Sigmoid colon (tissue), 7 donors: ENCODE results near the gene NCOA4. TPM values are rescaled to one million over a fixed set of nuclear protein-coding genes. Genes with fewer than 3 reads are reported as not detected.

Experiments used
- DNase-seq: peaks from one replicate; pipeline ENCODE4 v3.0.0-alpha.2; 2019
- H3K27ac ChIP-seq, 4 donors: fragments of 200-600 bp; sonication (generic); one replicate each; pipeline ENCODE4 v1.5.1; 2016 to 2019; ENCODE audit warnings: mild to moderate bottlenecking in 1 of 4
- H3K27me3 ChIP-seq, 3 donors: fragments of 200-600 bp; sonication (generic); one replicate each; pipeline ENCODE4 v1.5.1; 2019; ENCODE audit warnings: mild to moderate bottlenecking in 1 of 3
- H3K36me3 ChIP-seq, 4 donors: fragments of 200-600 bp; sonication (generic); one replicate each; pipeline ENCODE4 v1.5.1; 2016 to 2019
- H3K4me1 ChIP-seq, 4 donors: fragments of 200-600 bp; sonication (generic); one replicate each; pipeline ENCODE4 v1.5.1; 2017 to 2019
- H3K4me3 ChIP-seq, 4 donors: fragments of 200-600 bp; sonication (generic); one replicate each; pipeline ENCODE4 v1.5.1; 2017 to 2019; ENCODE audit warnings: mild to moderate bottlenecking in 2 of 4, moderate library complexity in 1 of 4
- H3K9me3 ChIP-seq, 4 donors: fragments of 200-600 bp in 3 of 4; sonication (generic) in 3 of 4; one replicate each; pipeline versions ENCODE4 v1.5.1 to v1.6.1; 2013 to 2019
- EP300 ChIP-seq, 4 donors: sonication (generic); formaldehyde crosslinking; IDR thresholded peaks; one replicate each; pipeline ENCODE4 v1.6.1; 2017; ENCODE audit warnings: antibody characterized with exemption in 4 of 4
- POLR2A ChIP-seq, 2 donors: fragments of 450-650 bp; IDR thresholded peaks; one replicate each; pipeline ENCODE4 v1.6.1; 2016; ENCODE audit warnings: antibody characterized with exemption in 2 of 2, mild to moderate bottlenecking in 2 of 2, moderate library complexity in 2 of 2
- POLR2AphosphoS5 ChIP-seq, 4 donors: sonication (generic); formaldehyde crosslinking; IDR thresholded peaks; one replicate each; pipeline ENCODE4 v1.6.1; 2017; ENCODE audit warnings: antibody characterized with exemption in 4 of 4
- WGBS, 2 donors: extraction: QIAGEN DNeasy Blood & Tissue Kit; methylation state at CpG; one replicate each; pipeline ENCODE4 v1.1.7; 2013; 5-methylcytosine and 5-hydroxymethylcytosine counted together
- intact Hi-C: fragments of 100-400 bp; cut with DNase I; formaldehyde crosslinking; loops from one replicate; pipeline ENCODE4 v1.15.1; 2023
- polyA plus RNA-seq, 3 donors: library from polyadenylated mRNA; stranded (reverse); fragments of 200-250 nt; gene quantifications; one replicate each; pipeline ENCODE4 v1.2.3, GENCODE V29; 2013
- total RNA-seq, 4 donors: library from RNA; depleted of rRNA; stranded (reverse); fragments of >200 nt; gene quantifications; one replicate each; pipeline ENCODE4 v1.1.0, GENCODE V29; 2016
- TF ChIP-seq, protein P1 (sequence below), 4 experiments: fragments of 450-650 bp in 3 of 4; fragments of 200-600 bp in 1 of 4; IDR thresholded peaks; one replicate each; pipeline ENCODE4 v1.5.1; 2016 to 2019; ENCODE audit warnings: antibody characterized with exemption in 4 of 4, mild to moderate bottlenecking in 3 of 4, moderate library complexity in 2 of 4
- donor health status: healthy with polysubstance abuse.
- donor health status: Bipolar disorder and iron deficiency.
- donor health status: healthy.

NCOA4 gene
- total and polyA plus RNA-seq, 7 donors: 82.6 to 192 (median 149) TPM

DNA sequence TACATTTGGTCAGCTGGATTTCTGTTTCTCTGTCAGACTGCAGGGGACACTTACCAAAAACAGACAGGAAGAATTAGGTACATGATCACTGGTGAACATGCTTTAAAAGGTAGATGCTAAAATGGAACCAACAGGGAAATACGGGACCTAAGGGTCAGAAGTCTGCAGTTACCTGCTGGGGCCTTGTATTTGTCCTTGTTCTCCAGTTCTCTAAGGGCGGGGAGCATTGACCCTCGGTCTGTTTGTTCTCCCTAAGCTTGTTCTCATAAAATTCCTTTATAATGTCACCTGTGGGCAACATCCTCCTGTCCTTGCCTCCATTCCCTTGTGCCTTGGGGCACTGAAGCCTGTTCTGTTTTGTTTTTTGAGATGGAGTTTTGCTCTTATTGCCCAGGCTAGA lies 45.4 kb upstream of the NCOA4 start:
- H3K27ac ChIP-seq: no peak overlapping the region
- no peak overlapping the region for H3K4me3 ChIP-seq
- 22 to 69% methylated on average over 3 of the region's 3 CpGs for WGBS, 2 donors
- H3K36me3 ChIP-seq: no peaks in the 10 kb centered on the region
- H3K4me1 ChIP-seq: no peaks in the 10 kb centered on the region
- no peak for TF ChIP-seq POLR2A (IDR thresholded peaks at IDR 0.05)
- TF ChIP-seq, protein P1, sequence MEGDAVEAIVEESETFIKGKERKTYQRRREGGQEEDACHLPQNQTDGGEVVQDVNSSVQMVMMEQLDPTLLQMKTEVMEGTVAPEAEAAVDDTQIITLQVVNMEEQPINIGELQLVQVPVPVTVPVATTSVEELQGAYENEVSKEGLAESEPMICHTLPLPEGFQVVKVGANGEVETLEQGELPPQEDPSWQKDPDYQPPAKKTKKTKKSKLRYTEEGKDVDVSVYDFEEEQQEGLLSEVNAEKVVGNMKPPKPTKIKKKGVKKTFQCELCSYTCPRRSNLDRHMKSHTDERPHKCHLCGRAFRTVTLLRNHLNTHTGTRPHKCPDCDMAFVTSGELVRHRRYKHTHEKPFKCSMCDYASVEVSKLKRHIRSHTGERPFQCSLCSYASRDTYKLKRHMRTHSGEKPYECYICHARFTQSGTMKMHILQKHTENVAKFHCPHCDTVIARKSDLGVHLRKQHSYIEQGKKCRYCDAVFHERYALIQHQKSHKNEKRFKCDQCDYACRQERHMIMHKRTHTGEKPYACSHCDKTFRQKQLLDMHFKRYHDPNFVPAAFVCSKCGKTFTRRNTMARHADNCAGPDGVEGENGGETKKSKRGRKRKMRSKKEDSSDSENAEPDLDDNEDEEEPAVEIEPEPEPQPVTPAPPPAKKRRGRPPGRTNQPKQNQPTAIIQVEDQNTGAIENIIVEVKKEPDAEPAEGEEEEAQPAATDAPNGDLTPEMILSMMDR (IDR thresholded peaks at IDR 0.05): no peak
- TF ChIP-seq POLR2AphosphoS5 (IDR thresholded peaks at IDR 0.05): no peak
- no peak for TF ChIP-seq EP300 (IDR thresholded peaks at IDR 0.05)
- DNase-seq: no peak
- intact Hi-C loops: no loop called here
- H3K27me3 ChIP-seq: no peaks in the 10 kb centered on the region
- no peaks in the 10 kb centered on the region for H3K9me3 ChIP-seq

DNA sequence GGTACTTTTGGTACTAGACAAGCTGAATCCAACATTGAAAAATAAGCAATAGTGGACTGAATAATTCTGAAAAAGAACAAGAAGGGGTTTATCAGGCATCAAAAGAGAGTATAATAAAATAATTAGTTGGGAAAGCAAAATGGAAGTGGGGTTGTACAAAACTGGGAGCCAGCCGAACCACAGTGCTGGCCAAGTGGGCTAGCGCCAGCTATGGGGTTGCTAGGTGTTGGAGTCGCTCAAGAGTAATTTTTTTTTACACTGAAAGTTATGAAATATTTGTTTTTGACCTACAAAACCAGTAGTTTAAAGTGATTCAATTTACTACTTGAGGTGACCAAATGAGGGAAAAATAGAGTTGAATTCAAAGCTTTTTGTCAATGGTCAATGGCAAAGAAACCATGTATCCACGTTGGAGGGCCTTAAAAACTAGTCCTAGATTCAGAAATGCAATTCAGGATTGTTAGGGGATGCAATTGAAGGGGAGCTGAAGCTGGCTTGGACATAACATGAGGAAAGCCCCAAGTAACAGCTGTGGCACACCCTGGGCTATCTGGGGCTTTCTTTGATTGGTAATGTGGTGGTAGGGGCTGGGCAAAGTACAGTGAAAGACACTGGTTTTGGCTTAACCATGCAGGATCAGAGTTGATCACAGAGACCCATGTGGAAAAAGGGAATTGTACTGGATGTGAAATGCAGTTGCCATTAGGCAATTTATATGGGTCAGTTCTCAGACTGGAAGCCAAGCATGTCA lies 43.9 kb upstream of the NCOA4 start:
- TF ChIP-seq EP300 (IDR thresholded peaks at IDR 0.05) (no peak), POLR2AphosphoS5 (IDR thresholded peaks at IDR 0.05) (no peak), POLR2A (IDR thresholded peaks at IDR 0.05) (no peak)
- TF ChIP-seq, protein P1 (IDR thresholded peaks at IDR 0.05): no peak
- Histone ChIP-seq H3K9me3 (no peaks in the 10 kb centered on the region), H3K4me3 (no peak overlapping the region), H3K27me3 (no peaks in the 10 kb centered on the region), H3K27ac (no peak overlapping the region), H3K4me1 (no peaks in the 10 kb centered on the region), H3K36me3 (no peaks in the 10 kb centered on the region)
- intact Hi-C loops: no loop called here
- no peak for DNase-seq
- WGBS, 2 donors: 65 to 77% methylated on average over 4 of the region's 4 CpGs

DNA sequence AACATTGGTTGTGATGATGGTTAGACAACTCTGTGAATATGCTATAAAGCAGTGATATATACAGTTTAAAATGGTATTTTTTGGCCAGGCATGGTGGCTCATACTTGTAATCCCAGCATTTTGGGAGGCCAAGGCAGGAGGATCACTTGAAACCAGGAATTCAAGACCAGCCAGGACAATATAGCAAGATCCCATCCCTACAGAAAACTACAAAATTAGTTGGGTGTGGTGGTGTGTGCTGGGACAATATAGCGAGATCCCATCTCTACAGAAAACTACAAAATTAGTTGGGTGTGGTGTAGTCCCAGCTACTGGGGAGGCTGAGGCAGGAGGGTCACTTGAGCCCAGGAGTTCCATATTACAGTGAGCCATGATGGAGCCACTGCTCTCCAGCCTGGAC lies 43.1 kb upstream of the NCOA4 start:
- 95 to 100% methylated on average over 1 of the region's 1 CpG for WGBS, 2 donors
- Histone ChIP-seq H3K27me3 (no peaks in the 10 kb centered on the region), H3K4me3 (no peak overlapping the region), H3K27ac (no peak overlapping the region), H3K4me1 (no peaks in the 10 kb centered on the region), H3K9me3 (no peaks in the 10 kb centered on the region), H3K36me3 (no peaks in the 10 kb centered on the region)
- intact Hi-C loops: no loop called here
- TF ChIP-seq POLR2A (IDR thresholded peaks at IDR 0.05): no peak
- TF ChIP-seq POLR2AphosphoS5 (IDR thresholded peaks at IDR 0.05): no peak
- TF ChIP-seq, protein P1 (IDR thresholded peaks at IDR 0.05): no peak
- TF ChIP-seq EP300 (IDR thresholded peaks at IDR 0.05): no peak
- no peak for DNase-seq

DNA sequence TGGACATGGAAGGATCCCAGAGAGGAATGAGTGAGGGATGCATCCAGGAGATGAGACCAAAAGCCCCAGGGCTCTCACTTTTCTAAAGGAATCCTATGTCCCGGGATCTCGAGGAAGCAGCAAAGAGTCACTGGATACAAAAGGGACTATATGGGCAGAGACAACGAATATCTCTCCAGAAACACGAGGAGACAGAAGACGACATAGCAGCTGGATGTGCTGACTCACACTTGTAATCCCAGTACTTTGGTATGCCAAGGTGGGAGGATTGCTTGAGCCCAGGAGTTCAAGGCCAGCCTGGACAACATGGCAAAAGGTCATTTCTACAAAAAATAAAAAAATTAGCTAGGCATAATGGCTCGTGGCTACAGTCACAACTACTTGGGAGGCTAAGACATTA lies 40.3 kb upstream of the NCOA4 start:
- intact Hi-C loops: no loop called here
- DNase-seq: no peak
- H3K9me3 ChIP-seq: no peaks in the 10 kb centered on the region
- H3K36me3 ChIP-seq: no peaks in the 10 kb centered on the region
- TF ChIP-seq, protein P1 (IDR thresholded peaks at IDR 0.05): no peak
- no peak for TF ChIP-seq EP300 (IDR thresholded peaks at IDR 0.05)
- TF ChIP-seq POLR2AphosphoS5 (IDR thresholded peaks at IDR 0.05): no peak
- no peak for TF ChIP-seq POLR2A (IDR thresholded peaks at IDR 0.05)
- no peaks in the 10 kb centered on the region for H3K27me3 ChIP-seq
- no peaks in the 10 kb centered on the region for H3K4me1 ChIP-seq
- no peak overlapping the region for H3K4me3 ChIP-seq
- WGBS, 2 donors: 53 to 59% methylated on average over 6 of the region's 6 CpGs
- H3K27ac ChIP-seq: no peak overlapping the region
